Measurements from ENCODE around the gene RAPH1.
"Not testable (repeated sequence)": the region's sequence is repeated elsewhere in the genome, so short reads cannot be mapped to it uniquely, and the experiment has no call there.

RAPH1 gene

DNA sequence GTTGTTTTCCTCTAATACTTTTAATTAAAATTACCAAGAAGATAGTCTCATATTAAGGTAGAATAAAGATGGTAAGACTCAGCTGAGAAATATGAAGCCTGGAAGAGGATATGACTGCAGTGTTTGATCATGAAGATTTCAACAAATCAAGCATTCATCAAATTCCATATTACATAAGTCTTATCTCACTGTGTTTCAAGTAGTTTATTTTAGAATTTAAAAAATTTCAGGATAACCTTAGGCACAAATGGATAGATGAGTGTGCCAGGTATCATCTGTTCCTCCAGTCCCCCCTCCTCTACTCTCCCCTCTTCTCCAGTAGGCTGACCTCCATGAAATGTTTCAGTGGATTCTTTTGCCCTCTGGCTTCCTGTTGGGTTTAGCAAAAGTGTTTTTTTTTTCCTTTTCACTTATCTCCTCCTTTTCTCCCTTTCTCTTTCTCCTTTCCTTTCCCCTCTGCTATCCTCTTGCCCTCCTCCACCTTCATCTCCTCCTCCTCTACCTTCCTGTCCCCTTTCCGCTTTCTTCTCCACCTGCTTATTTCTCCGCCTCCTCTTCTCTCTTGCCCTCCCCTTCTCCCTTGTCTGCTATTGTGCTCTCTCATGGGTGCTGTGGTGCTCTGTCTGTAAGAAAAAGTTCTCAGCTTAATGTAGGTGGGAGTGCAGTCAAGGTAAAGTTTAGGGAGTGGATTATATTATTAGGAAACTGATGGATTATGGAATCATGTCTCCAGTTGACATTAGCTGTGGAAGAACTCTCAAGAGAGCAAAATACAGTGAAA is 134.1 kb downstream of the RAPH1 start:
- no peak for DNase-seq

DNA sequence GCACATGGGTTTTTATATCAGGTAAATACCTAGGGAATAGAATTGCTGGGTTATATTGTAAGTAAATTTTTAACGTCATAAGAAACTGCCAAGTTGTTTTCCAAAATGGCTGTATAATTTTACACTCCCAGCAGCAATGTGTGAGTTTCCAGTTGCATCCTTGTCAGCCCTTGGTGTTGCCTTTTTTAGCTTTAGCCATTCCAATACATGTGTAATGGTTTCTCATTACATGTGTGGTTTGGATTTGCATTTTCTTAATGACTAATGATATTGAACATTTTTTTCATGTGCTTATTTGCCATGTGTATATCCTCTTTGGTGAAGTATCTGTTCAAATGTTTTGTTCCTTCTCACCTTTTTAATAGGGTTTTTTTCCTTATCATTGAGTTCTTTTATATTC is 136.1 kb downstream of the RAPH1 start:
- in situ Hi-C loops (cut with HindIII; ENCODE audit: low pct_ligation_motif_present, low pct_unique_long_range_greater_than_20kb, low sequenced_read_pairs), result no loop called here
- no peak for DNase-seq

More for the DNA sequence above, 134.1 kb downstream of the RAPH1 start:
- in situ Hi-C loops (cut with HindIII; ENCODE audit: low pct_ligation_motif_present, low pct_unique_long_range_greater_than_20kb, low sequenced_read_pairs), result no loop called here

DNA sequence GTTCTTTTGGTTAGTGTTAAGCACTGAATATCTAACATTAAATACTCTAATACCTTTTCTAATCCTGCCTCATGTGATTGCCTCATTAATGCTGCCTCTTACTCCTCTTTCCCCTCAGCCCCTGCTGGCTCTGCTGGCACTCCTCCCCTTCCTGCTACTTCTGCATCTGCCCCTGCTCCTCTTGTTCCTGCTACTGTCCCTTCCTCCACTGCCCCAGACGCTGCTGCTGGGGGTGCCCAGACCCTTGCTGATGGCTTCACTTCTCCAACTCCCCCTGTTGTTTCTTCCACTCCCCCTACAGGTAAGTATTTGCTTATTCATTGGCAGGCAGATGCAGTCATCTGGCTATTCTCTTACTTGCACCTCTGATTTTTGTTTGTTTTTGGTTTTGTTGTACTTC is 138.4 kb downstream of the RAPH1 start:
- DNase-seq, result peak; percentile 43
- in situ Hi-C loops (cut with HindIII; ENCODE audit: low pct_ligation_motif_present, low pct_unique_long_range_greater_than_20kb, low sequenced_read_pairs), result no loop called here

DNA sequence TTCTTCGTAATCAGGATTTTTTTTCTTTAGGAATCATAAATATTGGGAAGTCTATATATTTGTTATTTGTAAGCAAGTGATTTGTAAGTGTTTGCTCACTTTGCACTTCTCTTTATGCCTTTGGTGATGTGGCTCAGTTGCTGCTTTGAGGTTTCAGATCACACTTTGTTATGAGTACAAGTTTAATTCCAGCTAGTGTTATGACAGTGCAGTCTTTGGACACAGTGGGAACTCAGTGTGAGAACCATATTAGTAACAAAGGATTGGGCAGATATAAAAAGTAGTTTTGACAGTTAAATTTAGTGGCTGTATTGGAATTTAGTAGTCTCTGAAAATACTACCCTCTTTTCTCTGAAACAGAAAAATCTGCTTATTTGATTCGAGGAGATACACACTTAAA is 139.2 kb downstream of the RAPH1 start:
- DNase-seq, result no peak
- in situ Hi-C loops (cut with HindIII; ENCODE audit: low pct_ligation_motif_present, low pct_unique_long_range_greater_than_20kb, low sequenced_read_pairs), result no loop called here

DNA sequence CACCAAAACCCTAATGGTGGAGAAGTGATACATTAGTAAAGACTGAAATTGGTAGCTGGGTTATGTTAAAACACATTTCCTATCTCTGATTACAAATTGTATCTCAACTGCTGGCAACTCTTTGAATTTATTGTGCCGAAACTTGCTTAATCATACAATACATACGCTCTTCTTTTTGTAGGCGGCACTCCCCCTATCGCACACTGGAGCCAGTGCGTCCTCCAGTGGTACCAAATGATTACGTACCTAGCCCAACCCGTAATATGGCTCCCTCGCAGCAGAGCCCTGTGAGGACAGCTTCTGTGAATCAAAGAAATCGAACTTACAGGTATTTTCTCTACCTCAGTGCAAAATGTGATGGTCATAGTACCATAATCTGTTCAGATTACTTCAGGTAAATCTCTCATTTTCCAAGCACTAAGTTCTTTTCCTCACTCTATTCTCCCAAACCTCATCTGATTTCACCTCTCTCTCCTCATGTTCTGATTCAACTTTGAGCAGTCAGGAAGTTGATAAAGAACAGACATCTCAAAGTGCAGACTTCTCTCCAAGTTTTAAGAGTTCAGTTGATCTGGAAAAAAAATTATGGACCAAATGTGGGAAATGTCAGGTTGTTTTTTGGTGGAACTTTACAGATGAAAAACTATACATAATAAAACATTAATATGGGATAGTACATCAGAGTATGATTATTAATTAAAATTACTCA is 140.4 kb downstream of the RAPH1 start:
- in situ Hi-C loops (cut with HindIII; ENCODE audit: low pct_ligation_motif_present, low pct_unique_long_range_greater_than_20kb, low sequenced_read_pairs), result no loop called here
- peak; percentile 9 for DNase-seq

DNA sequence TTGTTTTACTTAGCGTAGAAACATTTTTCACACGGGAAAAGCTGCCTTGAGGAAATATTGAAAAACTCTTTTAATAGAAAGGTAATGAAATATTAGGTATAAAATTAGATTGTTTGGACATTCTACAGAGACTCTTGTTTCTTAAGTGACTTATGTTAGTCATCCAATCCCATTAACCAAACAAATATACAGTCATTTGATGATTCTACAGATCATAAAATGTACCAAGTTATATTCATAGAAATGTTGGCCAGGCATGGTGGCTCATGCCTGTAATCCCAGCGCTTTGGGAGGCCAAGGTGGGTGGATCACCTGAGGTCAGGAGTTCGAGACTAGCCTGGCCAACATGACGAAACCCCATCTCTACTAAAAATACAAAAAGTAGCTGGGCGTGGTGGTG is 146.9 kb downstream of the RAPH1 start:
- DNase-seq; in situ Hi-C loops (cut with HindIII; ENCODE audit: low pct_ligation_motif_present, low pct_unique_long_range_greater_than_20kb, low sequenced_read_pairs): not testable (repeated sequence)

DNA sequence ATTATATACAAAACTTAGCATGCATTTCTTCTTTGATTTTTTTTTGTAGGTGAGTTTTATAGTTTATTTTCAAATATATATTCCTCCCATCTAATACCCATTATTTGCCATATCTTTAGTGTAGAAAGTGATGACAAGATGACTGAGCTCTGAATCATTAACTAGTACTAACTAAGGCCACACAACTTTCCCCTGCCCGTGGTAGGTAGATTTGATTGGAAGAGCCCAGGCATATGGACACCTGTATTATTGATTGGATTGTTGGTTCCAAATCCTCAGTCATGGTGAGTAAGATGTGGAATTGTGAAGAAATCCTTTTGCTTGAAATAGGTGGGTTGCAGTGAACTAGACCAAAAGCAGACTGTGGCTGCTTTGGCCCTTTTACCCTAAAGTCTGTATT is 152.1 kb downstream of the RAPH1 start:
- no peak for DNase-seq
- in situ Hi-C loops (cut with HindIII; ENCODE audit: low pct_ligation_motif_present, low pct_unique_long_range_greater_than_20kb, low sequenced_read_pairs), result no loop called here

DNA sequence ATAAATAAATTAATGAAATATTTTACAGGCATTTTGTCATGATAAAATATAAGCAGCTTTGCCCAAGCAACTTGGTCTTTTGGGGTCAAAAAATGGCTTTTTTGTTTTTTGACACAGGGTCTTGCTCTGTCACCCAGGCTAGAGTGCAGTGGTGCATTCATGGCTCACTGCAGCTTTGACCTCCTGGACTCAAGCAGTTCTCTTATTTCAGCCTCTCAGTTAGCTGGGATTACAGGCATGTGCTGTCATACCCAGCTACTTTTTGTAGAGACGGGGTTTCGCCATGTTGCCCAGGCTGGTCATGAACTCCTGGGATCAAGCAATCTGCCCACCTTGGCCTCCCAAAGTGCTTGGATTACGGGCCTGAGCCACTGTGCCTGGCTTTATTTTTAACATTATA is 155.9 kb downstream of the RAPH1 start:
- in situ Hi-C loops (cut with HindIII; ENCODE audit: low pct_ligation_motif_present, low pct_unique_long_range_greater_than_20kb, low sequenced_read_pairs), result no loop called here

DNA sequence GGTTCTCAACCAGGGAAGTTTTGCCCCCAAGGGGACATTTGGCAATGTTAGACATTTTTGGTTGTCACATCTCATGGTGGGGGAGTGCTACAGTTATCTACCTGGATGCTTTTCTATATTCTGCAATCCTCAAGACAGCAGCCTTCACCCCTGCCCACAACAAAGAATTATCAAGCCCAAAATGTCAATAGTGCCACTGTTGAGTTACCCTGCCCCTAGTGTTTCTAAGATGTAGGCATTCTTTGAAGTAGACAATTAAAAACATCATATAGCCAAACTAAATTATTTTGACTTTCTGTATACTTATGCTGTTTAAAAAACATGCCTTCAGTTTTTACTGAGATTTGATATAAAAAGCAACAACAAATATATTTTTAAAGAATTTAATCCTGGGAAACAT is 158.9 kb downstream of the RAPH1 start:
- in situ Hi-C loops (cut with HindIII; ENCODE audit: low pct_ligation_motif_present, low pct_unique_long_range_greater_than_20kb, low sequenced_read_pairs), result no loop called here
- DNase-seq, result no peak

More for the DNA sequence above, 155.9 kb downstream of the RAPH1 start:
- DNase-seq, result no peak

DNA sequence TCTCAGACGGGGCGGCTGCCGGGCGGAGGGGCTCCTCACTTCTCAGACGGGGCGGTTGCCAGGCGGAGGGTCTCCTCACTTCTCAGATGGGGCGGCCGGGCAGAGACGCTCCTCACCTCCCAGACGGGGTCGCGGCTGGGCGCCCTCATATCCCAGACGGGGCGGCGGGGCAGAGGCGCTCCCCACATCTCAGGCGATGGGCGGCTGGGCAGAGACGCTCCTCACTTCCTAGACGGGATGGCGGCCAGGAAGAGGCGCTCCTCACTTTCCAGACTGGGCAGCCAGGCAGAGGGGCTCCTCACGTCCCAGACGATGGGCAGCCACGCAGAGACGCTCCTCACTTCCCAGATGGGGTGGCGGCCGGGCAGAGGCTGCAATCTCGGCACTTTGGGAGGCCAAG is 162.4 kb downstream of the RAPH1 start:
- in situ Hi-C loops (cut with HindIII; ENCODE audit: low pct_ligation_motif_present, low pct_unique_long_range_greater_than_20kb, low sequenced_read_pairs), result not testable (repeated sequence)

DNA sequence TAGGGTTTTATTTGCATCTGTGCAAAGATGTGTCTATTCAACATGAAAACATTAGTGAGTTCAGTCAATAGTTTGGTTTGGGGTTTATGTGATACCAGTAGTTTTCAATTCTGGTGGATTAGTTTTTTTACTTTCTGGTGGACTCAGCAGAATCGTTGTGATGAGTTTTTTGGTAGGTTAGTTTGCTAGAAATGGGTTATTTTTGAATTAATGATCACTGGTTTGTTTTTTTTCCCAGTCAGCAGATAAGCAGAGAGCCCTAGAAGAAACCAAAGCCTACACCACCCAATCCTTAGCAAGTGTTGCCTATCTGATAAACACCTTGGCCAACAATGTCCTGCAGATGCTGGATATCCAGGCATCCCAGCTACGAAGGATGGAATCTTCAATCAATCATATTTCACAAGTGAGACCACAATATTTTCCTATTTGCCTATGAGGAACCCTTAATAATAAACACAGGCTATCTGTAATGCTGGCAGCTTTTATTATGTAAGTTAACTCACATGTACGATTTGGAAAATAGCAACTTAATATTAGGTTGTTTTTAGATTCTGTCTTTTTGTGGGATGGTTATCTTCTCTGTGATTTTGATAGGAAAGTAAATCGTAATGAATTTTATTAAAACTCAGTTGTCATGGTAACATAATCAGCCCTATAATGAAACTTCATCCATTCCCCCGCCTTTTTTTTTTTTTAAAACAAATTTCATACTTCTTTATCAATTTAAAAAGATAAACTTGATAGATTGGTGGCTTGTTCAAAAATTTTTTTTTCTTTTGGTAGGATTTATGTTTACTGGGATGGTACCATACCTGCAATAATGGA is 168.2 kb downstream of the RAPH1 start:
- DNase-seq, result no peak
- in situ Hi-C loops (cut with HindIII; ENCODE audit: low pct_ligation_motif_present, low pct_unique_long_range_greater_than_20kb, low sequenced_read_pairs), result no loop called here

More for the DNA sequence above, 162.4 kb downstream of the RAPH1 start:
- not testable (repeated sequence) for DNase-seq

DNA sequence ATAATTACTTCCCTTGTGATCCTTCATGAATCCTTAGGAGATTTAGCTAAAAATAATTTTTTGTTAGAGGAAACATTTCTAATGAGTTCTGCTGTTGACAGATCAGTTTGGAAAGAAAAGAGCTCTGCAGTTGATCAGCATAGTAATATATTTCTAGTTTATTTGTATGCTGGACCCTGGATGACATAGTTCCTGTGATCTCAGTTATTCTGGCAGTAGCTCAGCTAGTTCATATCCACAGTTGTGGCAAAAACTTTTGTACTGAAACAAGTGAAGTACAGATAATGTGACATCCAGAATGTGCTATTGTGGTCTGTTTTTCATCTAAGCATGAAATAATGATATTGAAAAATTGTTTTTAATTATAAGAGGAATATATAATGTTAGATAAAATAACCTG is 173.2 kb downstream of the RAPH1 start:
- in situ Hi-C loops (cut with HindIII; ENCODE audit: low pct_ligation_motif_present, low pct_unique_long_range_greater_than_20kb, low sequenced_read_pairs), result no loop called here
- no peak for DNase-seq

DNA sequence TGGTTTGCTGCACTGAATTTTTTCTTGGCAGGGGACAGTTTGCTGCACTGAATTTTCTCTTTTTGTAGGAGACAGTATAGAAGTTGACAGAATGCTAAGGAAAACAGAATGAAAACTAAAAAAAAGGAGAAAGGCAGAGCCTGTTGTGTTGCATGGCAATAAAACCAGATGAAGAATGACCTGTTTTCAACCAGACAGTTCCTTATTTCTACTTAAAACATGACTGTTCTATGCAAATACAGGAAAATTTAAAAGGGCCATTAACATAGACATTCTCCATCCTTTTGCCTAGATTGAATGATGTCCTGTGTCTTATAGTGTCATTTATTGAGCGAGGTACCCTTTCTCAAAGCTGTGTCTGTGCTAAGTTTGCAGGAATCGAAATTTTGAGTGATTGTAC is 173.6 kb downstream of the RAPH1 start:
- no peak for DNase-seq
- in situ Hi-C loops (cut with HindIII; ENCODE audit: low pct_ligation_motif_present, low pct_unique_long_range_greater_than_20kb, low sequenced_read_pairs), result no loop called here

DNA sequence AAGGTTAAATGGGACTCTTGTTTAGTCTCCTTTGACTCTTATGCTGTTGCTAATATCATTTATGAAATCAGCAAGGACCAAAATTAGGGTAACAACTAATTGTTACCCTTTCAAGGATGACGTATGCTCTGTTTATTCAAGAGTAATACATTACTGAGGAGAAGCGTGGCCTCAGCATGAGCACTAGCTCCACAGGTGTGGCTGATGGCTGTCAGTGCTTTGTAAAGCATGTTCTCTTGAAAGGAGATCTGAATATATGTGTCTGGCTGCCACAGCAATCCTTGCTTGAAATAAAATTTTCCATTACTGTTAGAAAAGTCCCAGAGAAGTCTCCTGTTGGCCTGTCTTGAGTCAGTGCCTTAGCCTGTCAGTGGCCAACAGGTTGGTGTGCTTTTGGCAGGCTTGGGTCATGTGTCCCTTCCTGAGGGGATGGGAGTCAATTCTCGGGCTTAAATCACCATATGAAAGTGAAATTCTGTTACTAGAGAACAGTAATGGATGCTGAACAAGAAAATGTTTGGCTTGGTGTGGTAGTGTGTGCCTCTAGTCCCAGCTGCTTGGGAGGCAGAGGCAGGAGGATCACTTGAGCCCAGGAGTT is 174.2 kb downstream of the RAPH1 start:
- no peak for DNase-seq
- in situ Hi-C loops (cut with HindIII; ENCODE audit: low pct_ligation_motif_present, low pct_unique_long_range_greater_than_20kb, low sequenced_read_pairs), result no loop called here

DNA sequence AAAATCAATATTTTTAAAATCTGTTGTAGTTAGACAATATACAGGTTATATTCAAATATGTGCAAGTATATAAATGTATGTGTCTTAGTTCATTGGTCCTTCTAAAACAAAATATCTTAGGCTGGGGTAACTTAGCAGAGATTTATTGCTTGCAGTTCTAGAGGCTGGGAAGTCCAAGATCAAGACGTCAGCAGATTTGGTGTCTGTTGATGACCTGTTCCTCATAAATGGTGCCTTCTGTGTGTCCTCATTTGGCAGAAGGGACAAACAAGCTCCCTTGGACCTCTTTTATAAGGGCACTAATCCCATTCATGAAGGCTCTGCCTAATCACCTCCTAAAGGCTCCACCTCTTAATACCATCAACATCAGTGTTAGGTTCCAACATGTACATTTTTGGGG is 175.7 kb downstream of the RAPH1 start:
- no peak for DNase-seq
- in situ Hi-C loops (cut with HindIII; ENCODE audit: low pct_ligation_motif_present, low pct_unique_long_range_greater_than_20kb, low sequenced_read_pairs), result no loop called here

DNA sequence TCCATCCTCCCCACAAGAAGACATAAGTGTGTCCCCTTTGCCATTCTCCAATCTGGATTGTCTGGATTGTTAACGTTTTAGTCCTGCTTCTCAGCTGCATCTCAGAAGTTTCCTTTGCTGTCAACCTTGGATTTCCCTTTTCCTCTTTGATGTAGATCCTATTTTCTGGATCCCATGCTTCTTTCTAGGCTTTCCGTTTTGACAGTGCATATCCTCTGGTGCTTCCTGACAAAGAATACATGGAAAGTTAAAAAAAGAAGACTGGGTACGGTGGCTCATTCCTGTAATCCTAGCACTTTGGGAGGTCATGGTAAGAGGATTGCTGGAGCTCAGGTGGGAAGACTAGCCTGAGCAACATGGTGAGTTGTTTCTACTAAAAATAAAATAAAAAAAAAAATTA is 180.1 kb downstream of the RAPH1 start:
- in situ Hi-C loops (cut with HindIII; ENCODE audit: low pct_ligation_motif_present, low pct_unique_long_range_greater_than_20kb, low sequenced_read_pairs), result no loop called here
- DNase-seq, result no peak

DNA sequence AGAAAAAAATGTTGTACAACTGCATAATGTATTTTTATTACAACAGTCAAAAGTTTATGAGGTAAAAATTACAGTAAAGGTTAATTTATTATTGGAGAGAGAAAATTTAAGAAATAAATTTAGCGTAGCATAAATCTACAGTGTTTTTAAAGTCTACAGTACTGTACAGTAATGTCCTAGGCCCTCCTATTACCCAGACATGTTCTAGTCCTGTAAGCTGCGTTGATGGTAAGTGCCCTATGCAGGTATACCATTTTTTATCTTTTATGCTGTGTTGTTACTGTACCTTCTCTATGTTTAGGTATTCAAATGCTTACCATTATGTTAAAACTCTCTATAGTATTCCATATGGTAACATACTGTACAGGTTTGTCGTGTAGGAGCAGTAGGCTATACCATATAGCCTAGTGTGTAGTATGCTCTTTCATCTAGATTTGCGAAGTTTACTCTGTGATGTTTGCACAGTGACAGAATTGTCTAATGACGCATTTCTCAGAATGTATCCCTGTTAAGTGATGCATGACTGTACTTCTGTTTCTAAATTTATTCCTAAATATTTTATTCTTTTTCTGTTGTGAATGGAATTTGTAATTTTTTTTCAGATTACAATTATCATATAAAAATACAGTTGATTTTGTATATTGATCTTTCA is 182.4 kb downstream of the RAPH1 start:
- in situ Hi-C loops (cut with HindIII; ENCODE audit: low pct_ligation_motif_present, low pct_unique_long_range_greater_than_20kb, low sequenced_read_pairs), result no loop called here
- no peak for DNase-seq

DNA sequence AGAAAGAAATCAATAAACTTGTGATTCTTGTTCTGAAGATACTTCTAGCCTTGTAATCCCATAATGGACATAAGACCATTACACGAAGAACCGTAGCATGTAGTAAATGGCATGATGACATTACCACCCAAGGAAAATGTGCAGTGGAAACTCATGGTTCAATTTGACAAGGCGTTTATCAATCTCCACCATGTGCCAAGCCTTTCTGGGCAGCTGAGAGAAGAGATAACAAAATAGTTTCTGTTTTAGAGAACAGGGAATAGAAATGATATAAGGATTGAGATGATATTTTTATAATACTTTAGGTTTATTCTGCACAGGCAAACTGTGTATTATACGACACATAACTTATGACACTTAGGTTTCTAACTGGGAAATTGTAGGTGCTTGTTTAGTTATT is 187.7 kb downstream of the RAPH1 start:
- in situ Hi-C loops (cut with HindIII; ENCODE audit: low pct_ligation_motif_present, low pct_unique_long_range_greater_than_20kb, low sequenced_read_pairs), result no loop called here
- no peak for DNase-seq
